Measurements from ENCODE around the gene UGCG. TPM values are rescaled to one million over a fixed set of nuclear protein-coding genes. Genes with fewer than 3 reads are reported as not detected.
"Not testable (repeated sequence)": the region's sequence is repeated elsewhere in the genome, so short reads cannot be mapped to it uniquely, and the experiment has no call there.

The UGCG gene
- 10 to 100 TPM; 24.9 to 82.2 (median 71.1) TPM for polyA plus RNA-seq (ENCODE audit: insufficient read length in 4 of 4)

GRCh38 chr9:111895996-111896941, at the start of gene UGCG:
Gene UGCG (plus strand): TSS chr9:111896814. CDS start chr9:111897216, 402 bp downstream.
- DNase-seq (ENCODE audit: low read depth in 4 of 4, low spot score in 3 of 4): peak in 3 of 4 donors; percentile 84 to 88 (median 86)

DNA sequence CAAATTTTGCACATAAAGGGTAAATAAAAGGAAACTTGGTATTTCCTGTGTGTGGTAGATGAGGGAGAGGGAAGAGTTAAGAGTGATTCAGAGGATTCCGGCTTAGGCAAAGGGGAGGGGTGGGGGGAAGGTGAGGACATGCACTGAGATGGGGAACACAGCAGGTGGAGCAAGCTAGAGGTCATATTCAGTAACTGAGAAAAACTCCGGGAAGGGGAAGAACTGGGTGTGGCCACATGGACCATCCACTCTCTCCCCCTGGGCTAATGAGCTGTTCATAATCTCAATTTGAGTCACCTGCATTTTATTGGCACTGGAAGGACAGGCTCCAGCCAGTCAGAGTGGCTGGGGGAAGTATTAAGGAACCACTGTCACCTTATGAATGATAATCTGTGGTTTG, 45.1 kb upstream of the UGCG start:
- DNase-seq (ENCODE audit: low read depth in 4 of 4, low spot score in 3 of 4): no peak

GRCh38 chr9:111852291-111852690, 44.3 kb upstream of the UGCG start:
- DNase-seq (ENCODE audit: low read depth in 4 of 4, low spot score in 3 of 4): no peak

GRCh38 chr9:111853450-111853827, 43.2 kb upstream of the UGCG start:
- no peak for DNase-seq (ENCODE audit: low read depth in 4 of 4, low spot score in 3 of 4)

- DNase-seq (ENCODE audit: low read depth in 4 of 4, low spot score in 3 of 4): no peak
These were observed 41.8 kb upstream of the UGCG start for GRCh38 chr9:111854799-111855198.

- DNase-seq (ENCODE audit: low read depth in 4 of 4, low spot score in 3 of 4): no peak
These were observed 38.9 kb upstream of the UGCG start for GRCh38 chr9:111857555-111858211.

DNA sequence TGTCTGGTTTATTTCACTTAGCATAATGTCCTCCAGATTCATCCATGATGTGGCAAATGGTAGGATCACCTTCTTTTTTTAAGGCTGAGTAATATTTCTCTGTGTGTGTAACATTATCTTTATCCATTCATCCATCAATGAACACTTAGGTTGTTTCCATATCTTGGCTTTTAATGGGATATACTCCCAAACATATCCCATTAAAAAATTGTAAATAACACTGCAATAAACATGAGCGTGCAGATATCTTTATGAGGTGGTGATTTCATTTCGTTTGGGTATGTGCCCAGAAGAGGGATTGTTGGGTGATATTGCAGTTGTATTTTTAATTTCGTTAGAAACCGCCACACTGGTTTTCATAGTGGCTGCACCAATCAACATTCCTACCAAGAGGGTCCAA, 36.2 kb upstream of the UGCG start:
- DNase-seq (ENCODE audit: low read depth in 4 of 4, low spot score in 3 of 4): no peak

- DNase-seq (ENCODE audit: low read depth in 4 of 4, low spot score in 3 of 4): no peak
These were observed 33.0 kb upstream of the UGCG start for GRCh38 chr9:111863636-111864035.

DNA sequence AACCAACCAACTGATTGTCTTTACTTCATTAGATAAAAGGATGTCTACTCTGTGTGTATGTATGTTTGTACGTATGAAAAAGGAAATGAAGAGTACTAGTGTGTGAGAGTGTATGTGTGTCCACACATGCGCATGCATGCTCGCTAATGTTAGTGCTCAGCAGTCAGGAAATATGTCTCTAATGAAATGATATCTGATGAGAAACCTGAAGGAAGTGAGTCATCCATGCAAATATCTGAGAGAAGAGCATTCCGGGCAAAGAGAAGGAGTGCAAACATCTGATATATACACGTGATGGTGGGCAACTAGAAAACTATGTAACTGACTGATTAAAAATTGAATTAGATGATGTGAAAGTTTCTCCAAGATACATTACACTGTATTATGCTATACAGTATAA, 29.6 kb upstream of the UGCG start:
- no peak for DNase-seq (ENCODE audit: low read depth in 4 of 4, low spot score in 3 of 4)

DNA sequence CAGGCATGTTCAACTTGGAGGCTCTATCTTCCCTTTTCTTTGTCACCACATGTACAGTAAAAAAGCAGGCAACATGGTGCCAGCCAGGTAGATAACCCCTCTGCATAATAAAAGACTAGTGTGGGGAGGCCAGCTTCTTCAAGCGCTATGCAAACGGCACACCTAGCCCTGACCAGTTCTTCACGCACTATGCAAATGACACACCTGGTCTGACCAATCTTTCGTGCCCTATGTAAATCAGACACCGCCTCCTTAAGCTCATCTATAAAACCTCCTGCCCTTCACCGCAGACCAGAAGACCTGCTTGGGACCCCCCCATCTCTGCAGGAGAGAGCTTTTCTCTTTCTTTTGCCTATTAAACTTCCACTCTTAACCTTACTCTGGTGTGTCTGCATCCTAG, 28.1 kb upstream of the UGCG start:
- DNase-seq (ENCODE audit: low read depth in 4 of 4, low spot score in 3 of 4): no peak

GRCh38 chr9:111870774-111871498, 25.7 kb upstream of the UGCG start:
- DNase-seq (ENCODE audit: low read depth in 4 of 4, low spot score in 3 of 4): no peak

DNA sequence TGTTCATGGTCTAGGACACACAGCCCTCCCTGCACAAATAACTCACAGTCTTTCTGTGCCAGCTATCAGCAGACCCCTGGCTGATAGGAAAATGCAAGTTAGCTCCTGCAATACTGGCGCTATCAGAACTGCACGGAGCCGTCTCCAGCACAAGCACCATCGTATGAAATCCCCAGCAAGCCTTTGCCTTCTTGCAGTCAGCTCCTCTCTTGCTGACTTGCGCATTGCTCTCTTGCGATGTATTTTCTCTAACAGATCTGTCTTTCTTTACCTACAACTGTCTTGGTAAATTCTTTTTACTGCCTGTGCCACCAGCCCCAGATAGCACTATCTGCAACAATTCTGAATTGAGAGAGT, 25.1 kb upstream of the UGCG start:
- no peak for DNase-seq (ENCODE audit: low read depth in 4 of 4, low spot score in 3 of 4)

- DNase-seq (ENCODE audit: low read depth in 4 of 4, low spot score in 3 of 4): no peak
These were observed 23.7 kb upstream of the UGCG start for GRCh38 chr9:111872886-111873285.

GRCh38 chr9:111873901-111874300, 22.7 kb upstream of the UGCG start:
- no peak for DNase-seq (ENCODE audit: low read depth in 4 of 4, low spot score in 3 of 4)

GRCh38 chr9:111874500-111874899, 22.1 kb upstream of the UGCG start:
- DNase-seq (ENCODE audit: low read depth in 4 of 4, low spot score in 3 of 4): no peak

DNA sequence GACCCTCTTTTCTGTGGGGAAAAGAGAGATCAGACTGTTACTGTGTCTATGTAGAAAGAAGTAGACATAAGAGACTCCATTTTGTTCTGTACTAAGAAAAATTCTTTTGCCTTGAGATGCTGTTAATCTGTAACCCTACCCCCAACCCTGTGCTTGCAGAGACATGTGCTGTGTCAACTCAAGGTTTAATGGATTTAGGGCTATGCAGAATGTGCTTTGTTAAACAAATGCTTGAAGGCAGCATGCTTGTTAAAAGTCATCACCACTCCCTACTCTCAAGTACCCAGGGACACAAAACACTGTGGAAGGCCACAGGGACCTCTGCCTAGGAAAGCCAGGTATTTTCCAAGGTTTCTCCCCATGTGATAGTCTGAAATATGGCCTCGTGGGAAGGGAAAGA, 21.3 kb upstream of the UGCG start:
- DNase-seq (ENCODE audit: low read depth in 4 of 4, low spot score in 3 of 4): not testable (repeated sequence)

DNA sequence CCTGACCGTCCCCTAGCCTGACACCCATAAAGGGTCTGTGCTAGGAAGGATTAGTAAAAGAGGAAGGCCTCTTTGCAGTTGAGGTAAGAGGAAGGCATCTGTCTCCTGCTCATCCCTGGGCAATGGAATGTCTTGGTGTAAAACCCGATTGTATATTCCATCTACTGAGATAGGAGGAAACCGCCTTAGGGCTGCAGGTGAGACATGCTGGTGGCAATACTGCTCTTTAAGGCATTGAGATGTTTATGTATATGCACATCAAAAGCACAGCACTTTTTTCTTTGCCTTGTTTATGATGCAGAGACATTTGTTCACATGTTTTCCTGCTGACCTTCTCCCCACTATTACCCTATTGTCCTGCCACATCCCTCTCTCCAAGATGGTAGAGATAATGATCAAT, 20.9 kb upstream of the UGCG start:
- not testable (repeated sequence) for DNase-seq (ENCODE audit: low read depth in 4 of 4, low spot score in 3 of 4)

DNA sequence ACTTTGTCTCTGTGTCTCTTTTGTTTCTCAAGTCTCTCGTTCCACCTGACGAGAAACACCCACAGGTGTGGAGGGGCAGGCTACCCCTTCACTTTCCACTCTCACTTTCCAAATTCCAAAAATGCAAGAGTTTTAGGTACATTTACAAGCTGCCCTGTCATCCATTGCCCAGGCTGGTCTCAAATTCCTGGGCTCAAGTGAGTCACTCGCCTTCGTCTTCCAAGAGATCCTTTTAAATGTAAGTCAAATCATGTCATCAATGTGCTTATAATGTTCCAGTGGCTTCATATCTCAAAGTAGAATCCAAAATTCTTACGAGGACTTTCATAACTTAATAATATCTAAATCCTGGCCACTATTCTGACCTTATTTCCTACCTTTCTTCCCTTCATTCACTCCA, 20.4 kb upstream of the UGCG start:
- no peak for DNase-seq (ENCODE audit: low read depth in 4 of 4, low spot score in 3 of 4)

- no peak for DNase-seq (ENCODE audit: low read depth in 4 of 4, low spot score in 3 of 4)
These were observed 19.2 kb upstream of the UGCG start for GRCh38 chr9:111877420-111877819.

DNA sequence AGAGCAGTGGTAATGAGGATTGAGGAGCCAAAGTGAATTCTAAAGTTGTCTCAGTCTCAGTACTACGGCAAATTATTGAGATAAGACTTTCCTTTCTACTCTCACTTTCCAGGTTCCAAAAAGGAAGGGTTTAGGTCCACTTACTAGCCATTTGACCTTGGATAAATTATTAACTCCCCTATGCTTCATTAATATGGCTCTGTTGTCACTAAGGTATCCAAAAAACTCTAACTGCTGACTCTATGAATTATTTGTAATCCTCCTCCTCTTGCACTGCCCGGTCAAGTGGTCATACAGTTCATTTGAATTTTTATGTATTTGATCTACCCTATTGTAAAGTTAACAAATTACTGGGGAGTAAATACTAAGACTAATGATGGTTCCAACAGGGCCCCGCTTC, 17.7 kb upstream of the UGCG start:
- DNase-seq (ENCODE audit: low read depth in 4 of 4, low spot score in 3 of 4): no peak

DNA sequence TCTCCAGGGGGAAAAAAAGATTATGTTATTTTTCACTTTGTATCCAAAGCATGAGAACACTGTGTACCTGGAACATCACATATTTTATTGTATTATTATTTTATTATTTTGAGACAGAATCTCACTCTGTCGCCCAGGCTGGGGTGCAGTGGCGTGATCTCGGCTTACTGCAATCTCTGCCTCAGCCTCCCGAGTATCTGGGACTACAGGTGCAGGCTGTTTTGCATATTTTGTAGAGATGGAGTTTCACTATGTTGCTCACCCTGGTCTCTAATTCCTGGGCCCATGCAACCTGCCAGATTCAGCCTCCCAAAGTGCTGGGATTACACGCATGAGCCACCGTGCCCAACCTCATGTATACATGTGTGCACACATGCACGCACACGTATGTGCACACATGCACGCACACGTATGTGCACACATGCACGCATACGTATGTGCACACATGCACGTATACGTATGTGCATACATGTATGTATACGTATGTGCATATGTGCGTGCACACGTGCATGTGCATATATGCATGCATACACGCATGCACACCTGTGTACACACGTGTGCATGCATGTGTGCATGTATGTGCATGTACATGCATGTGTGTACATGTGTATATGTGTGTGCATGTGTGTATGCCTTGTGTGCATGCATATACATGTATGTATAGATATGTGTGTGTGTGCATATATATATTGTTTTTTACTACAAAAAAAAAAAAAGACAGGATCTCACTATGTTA, 9.5 kb upstream of the UGCG start:
- DNase-seq (ENCODE audit: low read depth in 4 of 4, low spot score in 3 of 4): no peak

Measured in left renal pelvis (tissue), 4 donors.